ENCODE results near the gene DYNLT1.

Gene DYNLT1

DNA sequence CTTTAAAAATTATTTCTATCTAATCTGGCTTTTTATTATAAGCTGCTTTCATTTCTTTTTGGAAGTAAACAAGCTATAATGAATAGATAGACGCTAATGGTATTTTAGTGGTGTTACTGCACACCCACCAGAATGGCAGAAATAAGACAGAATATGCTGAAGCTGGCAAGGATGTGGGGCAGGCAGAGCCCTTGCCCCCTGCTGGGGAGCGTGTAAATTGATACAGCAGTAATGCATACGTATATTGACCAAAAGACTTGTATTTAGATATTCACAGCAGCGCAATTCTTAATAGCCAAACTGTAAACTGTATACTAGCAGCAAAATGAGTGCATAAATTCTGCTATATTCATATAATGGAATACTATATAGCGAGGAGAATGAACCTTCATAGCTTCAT is 49.3 kb downstream of the DYNLT1 start:
- peak in 1 of 2 experiments; percentile 33 for DNase-seq

DNA sequence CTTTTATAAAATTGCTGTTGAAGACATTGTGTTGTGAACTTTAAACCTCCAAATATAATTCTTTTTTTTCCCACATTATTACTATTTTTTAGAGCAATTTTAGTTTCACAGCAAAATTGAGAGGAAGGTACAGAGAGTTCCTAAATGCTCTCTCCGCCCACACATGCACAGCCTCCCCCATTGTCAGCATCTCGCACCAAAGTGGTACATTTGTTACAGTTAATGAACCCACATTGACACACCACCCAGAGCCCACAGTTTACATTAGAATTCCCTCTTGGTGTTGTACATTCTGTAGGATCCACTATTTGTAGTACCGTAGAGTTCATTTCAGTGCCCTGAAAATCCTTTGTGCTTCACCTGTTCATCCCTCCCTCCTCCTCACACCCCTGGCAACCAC is 50.9 kb downstream of the DYNLT1 start:
- no peak for DNase-seq

DNA sequence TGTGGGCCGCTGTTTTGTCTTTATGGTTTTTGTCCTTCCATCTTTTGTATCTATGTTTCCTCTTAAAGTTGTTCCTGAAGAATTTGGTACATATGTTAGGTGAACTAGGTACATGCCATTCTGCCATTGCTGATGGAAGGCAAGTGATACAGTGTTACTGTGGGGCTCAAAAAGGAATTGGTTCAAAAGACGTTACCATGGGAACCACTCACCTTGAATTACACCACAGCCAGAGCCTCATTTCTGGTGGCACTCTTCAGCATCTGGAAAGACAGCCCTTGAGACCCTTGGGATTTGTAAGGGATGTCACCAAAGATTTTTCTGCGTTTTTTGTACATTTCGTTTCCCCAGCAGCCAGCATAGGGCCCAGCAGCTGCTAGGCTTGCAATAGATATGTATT is 52.7 kb downstream of the DYNLT1 start:
- DNase-seq, result no peak

DNA sequence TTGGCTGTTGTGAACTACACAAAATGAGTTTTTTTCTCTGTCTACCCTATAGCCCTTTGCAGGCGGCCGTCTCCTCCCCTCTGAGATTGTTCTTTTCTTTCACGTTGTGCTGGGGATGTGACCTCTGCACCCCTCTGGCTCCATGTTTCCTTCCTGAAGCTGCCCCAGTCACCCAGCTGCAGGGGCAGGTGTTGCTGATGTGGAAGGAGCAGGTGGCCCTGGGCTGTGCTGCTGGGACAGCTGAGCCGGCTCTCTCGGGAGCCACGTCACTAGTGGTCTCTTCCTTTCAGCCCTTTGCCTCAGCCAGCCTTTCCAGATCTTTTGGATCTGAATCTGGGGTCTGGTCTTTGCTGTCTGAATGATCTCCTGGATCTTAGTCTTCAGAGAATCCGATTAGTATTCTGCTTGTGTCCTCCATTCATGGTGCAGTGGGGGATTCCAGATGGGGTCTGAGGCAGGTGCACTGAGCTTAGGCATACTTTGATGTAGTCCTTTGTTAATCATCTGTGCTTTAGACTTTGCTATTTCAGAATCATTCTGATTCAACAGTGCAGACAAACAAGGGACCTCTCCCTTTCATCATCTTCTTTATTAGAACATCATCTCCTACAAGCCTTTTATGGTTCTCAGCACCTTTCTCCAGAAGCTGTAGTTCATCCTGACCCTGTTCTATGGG is 53.3 kb downstream of the DYNLT1 start:
- DNase-seq, result no peak

DNA sequence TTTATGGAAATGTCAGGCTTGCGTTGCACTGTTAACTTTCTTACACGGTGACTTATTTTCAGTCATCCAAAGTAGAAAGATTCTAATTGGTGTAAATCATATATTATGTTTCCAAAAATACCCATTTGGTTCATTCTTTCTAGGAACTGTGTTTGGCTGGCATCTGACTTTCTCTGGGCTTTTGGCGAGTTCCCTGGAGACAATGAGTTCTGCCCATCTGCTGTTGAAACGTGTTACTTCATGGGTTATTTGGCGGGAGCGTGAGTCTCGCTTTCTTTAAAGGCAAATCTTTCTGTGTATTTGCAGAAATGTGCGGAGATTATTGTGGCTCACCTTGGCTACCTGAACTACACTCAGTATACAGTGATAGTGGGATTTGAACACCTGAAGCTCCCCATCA is 55.2 kb downstream of the DYNLT1 start:
- DNase-seq, result no peak

DNA sequence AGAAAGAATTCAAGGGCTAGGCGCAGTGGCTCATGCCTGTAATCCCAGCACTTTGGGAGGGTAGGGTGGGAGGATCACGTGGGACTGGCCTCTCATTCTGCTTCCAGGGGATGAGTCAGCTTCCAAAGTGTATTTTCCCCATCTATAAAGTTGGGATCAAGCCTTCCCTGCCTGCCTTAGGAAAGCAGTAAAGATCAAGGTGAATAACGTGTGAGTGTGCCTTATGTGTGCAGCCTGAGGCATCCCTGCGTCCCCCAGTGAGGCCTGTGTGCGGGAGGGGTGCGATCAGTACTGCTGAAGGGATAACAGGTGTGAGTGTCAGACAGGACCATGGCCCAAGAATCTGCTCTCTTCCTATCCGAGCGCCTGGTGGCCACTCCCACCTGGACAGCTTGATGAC is 57.9 kb downstream of the DYNLT1 start:
- no peak for DNase-seq
